HTERT RPE-1 (cell line): ENCODE data around the gene PIK3R3.

Source experiments
- in situ Hi-C: fragments of 300-500 bp; cut with MboI; formaldehyde crosslinking; loops from 4 replicates; pipeline ENCODE4 v1.14.3; 2020; ENCODE audit warnings: low sequenced_read_pairs

PIK3R3 gene

GRCh38 chr1:46158312-46159281, 26.2 kb upstream of the PIK3R3 start:
- in situ Hi-C loops, result no loop called here

DNA sequence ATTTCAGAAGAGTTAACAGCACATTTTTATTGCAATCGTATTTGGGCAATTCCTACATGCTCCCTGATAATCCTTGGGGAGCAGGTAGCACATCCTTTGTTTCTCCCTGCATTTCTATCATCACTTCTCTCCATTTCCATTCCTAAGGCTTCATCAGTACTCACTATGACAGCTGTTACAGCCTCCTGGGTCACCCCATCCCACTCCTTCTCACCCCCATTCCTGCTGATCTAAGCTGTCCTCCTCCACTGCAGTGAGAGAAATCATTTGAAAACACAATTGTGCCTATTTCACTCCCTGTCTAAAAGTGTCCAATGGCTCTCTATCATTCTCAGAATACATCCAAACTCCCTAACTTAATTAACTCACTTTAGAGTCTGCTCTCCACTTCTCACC, 25.5 kb upstream of the PIK3R3 start:
- in situ Hi-C loops, result no loop called here

GRCh38 chr1:46153732-46154131, 21.3 kb upstream of the PIK3R3 start:
- in situ Hi-C loops, result no loop called here

DNA sequence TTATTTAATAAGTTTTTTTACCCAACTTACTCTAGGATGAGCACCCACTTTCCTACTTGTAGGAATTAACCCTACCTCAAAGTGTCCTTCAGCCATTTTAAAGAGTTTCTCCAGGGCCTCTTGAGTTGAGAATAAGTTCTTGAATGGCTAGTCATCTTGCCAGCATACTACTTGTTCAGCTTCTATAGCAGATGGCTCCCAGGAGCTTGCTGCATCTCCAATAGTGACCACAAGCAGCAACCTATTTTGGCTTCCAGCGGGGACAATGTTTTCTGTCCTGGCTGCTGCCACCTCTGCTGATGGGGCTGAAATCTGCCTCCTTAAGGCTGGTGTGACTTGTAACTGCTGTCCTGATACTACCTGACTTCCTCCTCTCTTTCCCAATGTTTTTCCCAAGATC, 20.8 kb upstream of the PIK3R3 start:
- in situ Hi-C loops, result no loop called here

DNA sequence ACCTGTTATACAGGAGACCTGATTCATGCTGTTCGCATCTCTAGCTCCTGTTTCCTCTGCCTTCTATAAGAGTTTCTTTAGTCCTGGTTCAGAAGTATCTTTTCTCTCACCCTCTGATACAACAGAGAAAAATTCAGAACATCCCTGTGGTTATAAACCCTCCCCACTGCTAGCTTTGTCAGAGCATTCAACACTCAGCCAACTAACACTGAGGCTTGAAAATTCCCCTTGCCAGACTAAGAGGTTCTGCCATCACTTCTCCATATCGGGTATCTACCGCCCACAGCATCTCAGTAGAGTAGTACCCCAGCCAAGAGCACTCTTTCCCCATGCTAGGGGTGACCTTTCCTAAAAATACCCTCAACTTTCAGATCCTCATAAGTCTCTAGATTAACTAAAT, 19.6 kb upstream of the PIK3R3 start:
- in situ Hi-C loops, result no loop called here

DNA sequence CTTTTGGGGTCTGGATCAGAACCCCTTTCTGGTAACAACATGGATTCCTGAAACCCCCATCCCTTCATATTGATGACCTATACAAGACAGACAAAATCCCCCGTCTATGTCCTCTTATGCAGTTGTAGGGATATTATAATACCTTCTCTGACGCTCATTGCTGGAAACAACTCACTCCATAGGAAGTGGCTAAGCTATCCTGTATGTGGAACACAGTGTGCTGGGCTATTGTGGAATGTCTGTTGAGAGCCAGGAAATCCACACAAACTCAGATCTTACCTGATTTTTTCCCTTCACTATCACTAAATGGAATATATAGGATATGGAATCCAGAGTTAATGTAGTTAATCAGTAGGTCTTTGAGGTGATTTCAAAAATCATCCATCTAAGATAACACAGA, 17.7 kb upstream of the PIK3R3 start:
- in situ Hi-C loops, result no loop called here

DNA sequence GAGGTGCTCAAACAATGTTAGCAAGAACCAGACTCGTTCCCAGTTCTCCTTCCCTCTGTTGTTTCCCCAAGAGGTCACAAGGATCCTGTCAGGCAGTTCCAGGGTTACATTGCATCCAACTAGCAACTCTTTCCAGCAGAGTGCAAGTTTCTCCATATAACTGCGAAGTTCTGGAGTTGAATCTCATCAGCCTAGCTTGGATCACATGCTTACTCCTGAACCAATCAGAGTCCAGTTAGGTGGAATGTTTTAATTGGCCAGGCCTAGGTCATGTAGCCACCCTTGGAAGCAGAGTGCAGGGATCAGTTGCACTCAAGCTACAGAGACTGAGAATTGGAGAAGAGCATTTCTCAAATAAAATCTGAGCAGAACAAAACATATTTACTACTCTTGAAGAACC, 15.9 kb upstream of the PIK3R3 start:
- in situ Hi-C loops, result no loop called here

DNA sequence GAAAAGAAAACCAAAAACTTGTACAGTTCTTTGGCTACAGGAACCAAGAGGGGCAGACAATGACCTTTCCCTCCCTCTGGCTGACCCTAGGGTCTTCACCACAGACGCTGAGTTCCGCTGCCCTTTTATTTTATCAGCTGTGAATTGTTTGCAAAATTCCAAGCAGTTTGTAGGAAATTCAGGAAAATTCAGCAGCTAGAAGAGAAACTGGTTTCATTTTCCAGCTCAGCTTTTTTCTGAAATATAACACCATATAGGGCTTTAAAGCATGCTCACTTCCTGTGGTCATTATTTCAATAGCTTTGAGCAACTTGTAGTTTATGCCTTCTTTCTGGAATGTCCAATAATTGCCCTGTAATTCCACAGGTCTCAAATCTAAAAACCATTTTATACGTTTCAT, 5.5 kb upstream of the PIK3R3 start:
- in situ Hi-C loops, result no loop called here

DNA sequence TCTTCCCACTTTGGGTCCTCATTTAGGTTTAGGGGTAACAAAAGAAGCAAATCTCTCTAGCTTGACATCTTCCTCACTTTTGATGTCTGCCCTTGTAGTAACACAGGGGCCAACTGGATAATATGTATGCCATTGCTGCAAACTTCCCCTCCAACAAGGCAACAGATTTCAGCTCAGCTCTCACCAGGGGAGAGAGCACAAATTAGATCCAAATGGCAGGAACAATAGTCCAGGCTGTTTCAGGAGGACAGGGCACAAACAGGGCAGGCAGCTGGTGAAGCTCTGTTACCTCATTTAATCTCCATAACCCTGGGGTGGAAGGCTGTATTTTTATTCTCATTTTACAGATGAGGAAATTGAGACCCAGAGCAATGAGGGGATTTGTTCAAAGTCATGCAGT, 4.3 kb upstream of the PIK3R3 start:
- in situ Hi-C loops, result no loop called here

GRCh38 chr1:46134660-46135331, 2.4 kb upstream of the PIK3R3 start:
- in situ Hi-C loops, result no loop called here

DNA sequence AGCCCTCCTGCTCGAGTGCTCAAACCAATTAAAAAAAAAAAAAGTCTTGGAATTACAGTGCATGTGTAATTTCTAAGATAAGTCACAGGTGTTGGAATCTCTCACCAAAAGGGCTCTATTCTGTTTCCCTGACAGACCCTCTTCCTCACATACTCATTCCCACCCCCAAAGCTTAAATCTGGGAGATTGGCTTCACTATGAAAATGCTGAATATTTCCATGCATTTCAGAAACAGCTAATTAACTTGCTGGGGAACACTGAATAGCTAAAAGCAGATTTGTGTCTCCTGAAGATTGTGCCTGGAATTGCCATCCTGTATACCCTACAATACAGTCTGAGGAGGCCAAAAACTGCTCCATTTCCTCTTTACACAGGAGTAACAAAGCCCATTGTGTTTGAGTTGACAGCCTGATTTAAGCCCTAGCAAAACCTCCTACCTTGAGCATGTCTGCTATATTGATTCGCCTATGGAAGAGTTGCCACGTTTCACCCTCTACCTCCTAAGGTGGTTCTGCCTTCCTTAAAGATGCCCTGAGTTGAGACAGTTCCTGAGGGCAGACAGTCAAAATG, 1.4 kb upstream of the PIK3R3 start:
- in situ Hi-C loops, result no loop called here

DNA sequence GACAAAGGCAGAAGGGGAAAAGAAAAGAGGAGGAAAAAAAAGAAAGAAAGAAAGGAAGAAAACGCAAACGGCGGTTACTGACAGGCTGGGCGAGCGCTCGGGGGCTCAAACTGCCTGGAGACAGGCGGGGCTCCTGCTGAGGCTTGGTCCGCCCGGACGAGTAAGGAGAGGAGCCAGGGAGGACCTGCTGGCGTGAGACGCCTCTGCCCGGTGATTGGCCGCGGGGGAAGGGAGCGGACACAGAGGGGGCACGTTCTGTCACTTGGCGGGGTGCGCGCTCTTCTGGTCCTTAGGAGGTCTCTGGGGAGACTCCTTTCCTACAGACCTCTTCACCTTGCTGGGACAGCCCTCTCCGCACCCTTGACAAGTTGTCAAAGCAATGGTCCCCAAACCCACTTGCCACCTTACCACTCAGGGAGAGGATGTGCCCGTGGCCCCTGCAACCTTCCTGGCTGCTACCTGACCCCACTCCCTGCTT, 791 bp upstream of the PIK3R3 start:
- in situ Hi-C loops, result no loop called here

GRCh38 chr1:46131712-46132528, 509 bp downstream of the PIK3R3 start:
- in situ Hi-C loops, result no loop called here

- in situ Hi-C loops, result no loop called here
These were observed 1.3 kb downstream of the PIK3R3 start for GRCh38 chr1:46131093-46131492.

DNA sequence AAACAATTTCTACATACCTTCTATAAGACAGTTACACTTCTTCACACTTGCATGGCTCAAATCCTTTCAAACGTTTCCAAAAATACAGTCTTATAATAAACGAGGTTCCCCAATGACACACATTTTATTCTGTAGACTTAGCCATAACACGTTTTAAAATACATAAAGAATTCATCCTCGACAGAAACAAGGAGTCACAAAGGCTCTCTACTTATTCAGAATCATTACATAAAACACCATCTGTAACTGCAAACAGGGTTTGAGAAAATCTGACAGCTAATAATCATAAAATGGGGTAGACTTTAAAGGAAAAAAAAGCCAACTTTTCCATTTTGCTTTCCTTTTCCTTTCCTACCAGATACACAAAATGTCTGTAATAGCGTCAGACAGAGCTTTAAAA, 1.8 kb downstream of the PIK3R3 start:
- in situ Hi-C loops, result no loop called here

DNA sequence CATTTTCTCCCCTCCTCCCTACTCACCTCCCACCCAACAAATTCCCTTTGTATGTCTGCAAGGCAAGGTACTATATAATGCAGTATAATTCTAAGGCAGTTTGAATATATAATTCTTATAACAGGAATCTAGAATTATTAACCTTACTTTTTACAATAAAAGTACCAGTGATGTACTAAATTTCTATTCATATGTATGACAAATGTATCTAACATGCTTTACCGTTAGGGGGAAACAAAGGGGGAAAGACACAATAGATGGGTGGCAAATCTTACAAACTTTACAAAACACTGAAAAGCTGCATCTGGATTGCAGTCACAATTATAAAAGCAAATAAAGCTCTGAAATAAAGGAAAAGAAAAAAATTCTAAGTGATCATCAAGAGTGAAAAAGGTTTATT, 2.3 kb downstream of the PIK3R3 start:
- in situ Hi-C loops, result no loop called here

DNA sequence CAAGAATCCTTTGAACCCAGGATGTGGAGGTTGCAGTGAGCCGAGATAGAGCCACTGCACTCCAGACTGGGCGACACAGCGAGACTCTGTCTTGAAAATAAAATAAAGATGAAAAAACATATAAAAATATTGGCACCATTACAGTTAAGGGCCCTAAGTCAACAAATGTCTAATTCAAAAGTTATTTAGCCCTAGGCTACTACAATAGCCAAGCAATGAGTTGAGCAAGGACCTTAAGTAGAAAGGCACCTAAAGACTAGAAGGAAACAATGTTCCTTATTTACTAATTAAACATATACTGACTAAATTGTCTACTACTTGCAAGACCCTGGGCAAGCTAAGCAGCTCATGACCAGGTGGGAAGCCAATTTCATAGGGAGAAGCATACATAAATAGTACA, 4.1 kb downstream of the PIK3R3 start:
- in situ Hi-C loops, result no loop called here

- in situ Hi-C loops, result no loop called here
These were observed 13.6 kb downstream of the PIK3R3 start for GRCh38 chr1:46118856-46119255.

- in situ Hi-C loops, result no loop called here
These were observed 14.5 kb downstream of the PIK3R3 start for GRCh38 chr1:46117810-46118494.

DNA sequence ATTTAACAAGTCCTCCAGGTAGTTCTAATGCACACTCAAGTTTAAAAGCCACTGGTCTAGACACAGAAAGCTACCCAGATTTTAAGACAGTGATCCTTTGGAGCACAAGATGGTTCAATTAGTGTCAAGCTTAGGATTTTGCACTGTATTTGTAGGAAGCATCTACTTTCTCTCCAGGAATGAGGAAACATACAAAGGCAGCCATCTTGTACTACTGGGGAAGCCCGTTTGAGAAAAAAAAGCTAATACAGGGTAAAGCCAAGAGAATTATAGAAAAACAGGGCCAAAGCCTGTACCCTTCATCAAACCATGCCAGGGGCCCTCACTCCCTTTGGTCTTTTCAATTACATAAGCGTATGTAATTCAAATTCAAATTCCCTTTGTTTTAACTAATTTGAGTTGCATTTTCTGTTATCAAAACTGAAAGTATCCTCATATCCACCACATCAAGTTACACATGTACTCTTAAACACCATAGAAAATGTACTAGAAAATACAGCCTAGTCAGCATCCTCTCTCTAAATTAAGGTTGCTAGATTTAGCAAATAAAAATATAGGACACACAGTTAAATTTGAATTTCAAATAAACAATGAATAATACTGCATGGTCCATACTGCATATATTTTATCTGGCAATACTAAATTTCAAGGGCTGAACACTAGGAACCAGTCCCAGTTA, 17.4 kb downstream of the PIK3R3 start:
- in situ Hi-C loops, result no loop called here
